Stimulated activated CD8-positive, alpha-beta memory T cell treated with anti-CD3 and anti-CD28 coated beads, Interleukin-7, amount 100 ng/mL, for 24 hours (primary cell): Measurements from ENCODE around the gene FUOM.
"Not testable (repeated sequence)": the region's sequence is repeated elsewhere in the genome, so short reads cannot be mapped to it uniquely, and the experiment has no call there.

ENCODE experiments used
- DNase-seq: peaks from one replicate; pipeline ENCODE4 v3.0.0-alpha.2; 2020; ENCODE audit warnings: low read depth

FUOM gene

DNA sequence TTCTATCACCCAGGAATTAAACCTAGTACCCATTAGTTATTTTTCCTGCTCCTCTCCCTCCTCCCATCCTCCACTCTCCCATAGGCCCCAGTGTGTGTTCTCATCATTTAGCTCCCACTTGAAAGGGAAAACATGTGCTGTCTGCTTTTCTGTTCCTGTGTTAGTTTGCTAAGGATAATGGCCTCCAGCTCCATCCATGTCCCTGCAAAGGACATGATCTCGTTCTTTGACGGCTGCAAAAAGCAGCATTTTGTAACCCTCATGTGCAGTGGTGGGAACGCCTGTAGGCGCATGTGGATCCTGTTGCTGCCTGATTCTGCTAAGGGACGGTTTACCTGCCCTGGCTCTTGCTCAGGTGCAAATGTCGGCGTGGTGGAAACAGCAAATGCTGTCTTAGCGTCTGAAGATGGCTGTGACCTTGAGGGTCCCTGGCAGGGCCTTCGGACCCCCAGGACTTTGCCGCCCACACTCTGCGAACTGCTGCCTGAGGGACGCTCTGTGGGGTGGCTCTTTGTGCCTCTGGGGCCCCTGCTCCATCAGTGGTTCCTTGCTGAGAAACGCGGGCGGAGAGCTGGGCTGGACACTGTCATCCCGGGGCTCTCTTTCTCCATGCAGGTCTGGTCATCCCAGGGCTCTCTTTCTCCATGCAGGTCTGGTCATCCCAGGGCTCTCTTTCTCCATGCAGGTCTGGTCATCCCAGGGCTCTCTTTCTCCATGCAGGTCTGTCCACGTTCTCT lies 30.6 kb upstream of the FUOM start:
- DNase-seq = no peak

DNA sequence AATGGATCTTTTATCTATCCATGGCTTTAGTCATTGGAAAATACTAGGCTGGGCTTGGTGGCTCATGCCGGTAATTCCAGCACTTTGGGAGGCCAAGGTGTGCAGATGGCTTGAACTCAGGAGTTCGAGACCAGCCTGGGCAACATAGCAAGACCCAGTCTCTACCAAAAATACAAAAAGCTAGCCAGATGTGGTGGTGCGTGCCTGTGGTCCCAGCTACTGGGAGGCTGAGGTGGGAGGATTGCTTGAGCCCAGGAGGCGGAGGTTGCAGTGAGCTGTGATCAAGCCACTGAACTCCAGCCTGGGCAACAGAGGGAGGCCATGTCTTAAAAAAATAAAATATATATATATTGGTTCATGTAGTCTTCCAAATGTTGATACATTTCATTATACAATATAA lies 29.1 kb upstream of the FUOM start:
- DNase-seq = not testable (repeated sequence)

DNA sequence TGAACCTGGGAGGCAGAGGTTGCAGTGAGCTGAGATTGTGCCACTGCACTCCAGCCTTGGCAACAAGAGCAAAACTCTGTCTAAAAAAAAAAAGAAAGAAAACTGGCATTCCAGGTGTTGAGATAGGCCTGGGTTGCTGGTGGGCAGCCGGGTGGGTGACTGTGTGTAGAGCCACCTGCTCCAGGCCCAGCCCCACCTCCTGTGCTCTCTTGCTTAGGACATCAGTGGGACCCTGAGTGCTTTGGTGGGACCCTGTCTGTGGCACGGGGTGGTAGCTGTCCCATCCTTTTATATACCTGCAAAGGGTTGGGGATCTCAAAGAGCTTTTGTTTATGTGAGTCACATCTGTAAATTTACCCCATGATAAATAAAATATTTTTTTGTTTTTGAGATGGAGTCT lies 27.4 kb upstream of the FUOM start:
- no peak for DNase-seq

DNA sequence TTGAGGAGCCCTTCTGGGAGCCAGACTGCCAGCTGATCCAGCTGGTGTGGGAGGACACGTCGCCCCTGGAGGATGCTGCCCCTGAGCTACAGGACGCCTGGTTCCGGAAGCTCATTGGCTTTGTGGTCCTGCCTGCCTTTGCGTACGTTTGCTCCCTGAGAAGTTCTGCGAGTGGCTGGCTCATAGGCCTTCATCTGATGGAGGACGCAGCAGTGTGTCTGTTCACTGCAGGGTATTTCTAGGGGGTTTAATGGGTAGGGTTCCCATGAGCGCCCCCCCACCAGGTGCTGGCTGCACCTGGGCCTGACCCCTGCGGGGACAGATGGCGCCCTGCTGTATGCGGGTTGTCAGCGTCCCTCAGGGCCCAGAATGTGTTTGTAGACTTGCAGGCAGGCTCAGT lies 26.3 kb upstream of the FUOM start:
- DNase-seq = no peak

DNA sequence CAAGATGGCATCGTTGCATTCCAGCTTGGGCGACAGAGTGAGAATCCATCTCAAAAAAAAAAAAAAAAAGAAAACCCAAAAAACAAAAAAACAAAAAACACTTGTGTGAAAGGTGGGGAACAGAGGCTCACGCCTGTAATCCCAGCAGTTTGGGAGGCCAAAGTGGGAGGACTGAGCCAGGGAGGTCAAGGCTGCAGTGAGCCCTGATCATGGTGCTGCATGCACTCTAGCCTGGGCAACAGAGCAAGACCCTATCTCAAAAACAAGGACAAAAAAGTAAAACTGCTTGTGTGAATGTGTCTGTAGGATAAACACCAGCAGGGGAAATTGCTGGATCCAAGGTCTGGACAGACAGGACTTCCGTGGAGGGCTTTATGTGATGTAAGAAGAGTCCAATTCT lies 25.7 kb upstream of the FUOM start:
- DNase-seq = no peak

DNA sequence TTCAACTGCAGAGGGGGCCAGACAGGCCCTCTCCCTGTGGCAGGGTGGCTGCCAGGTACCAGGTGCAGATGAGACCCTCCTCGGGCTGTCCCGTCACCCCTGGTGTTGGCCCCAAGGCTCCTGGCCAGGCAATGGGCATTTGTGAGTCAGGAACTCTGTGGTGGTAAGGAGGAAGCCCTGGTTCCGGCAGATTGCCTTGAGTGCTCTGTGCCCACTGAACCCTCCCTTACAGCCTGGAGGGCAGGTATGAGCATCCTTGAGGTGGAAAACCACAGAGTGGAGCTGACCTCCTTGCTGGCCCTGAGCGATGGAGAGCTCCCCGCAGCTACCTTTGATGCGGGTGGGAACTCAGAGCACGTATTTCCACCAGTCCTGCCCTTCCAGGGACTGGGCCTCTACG lies 23.2 kb upstream of the FUOM start:
- DNase-seq = no peak

DNA sequence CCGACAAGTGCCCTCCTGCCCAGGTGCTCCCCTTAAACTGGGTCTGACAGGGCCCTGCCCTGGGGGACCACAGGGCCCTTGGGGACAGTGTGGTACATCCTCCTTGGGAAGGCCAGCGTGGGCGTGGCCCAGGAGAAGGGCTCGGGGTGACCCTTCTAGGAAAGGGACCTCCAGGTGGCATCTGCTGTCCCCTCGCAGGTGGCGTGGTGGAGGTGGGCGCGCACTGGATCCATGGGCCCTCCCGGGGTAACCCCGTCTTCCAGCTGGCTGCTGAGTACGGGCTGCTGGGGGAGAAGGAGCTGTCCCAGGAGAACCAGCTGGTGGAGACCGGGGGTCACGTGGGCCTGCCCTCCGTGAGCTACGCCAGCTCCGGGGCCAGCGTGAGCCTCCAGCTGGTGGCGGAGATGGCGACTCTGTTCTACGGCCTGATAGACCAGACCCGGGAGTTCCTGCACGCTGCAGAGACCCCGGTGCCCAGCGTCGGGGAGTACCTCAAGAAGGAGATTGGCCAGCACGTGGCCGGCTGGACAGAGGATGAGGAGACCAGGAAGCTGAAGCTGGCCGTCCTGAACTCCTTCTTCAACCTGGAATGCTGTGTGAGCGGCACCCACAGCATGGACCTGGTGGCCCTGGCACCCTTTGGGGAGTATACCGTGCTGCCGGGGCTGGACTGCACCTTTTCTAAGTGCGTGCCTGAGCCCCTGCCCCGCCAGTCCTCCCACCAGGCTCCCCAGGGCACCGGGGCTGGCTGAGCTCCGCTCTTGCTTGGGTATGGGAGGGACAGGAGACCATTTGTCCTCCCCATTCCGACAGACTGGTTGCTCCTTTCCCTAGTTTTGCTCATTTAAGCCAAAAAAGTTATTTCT lies 22.2 kb upstream of the FUOM start:
- no peak for DNase-seq

DNA sequence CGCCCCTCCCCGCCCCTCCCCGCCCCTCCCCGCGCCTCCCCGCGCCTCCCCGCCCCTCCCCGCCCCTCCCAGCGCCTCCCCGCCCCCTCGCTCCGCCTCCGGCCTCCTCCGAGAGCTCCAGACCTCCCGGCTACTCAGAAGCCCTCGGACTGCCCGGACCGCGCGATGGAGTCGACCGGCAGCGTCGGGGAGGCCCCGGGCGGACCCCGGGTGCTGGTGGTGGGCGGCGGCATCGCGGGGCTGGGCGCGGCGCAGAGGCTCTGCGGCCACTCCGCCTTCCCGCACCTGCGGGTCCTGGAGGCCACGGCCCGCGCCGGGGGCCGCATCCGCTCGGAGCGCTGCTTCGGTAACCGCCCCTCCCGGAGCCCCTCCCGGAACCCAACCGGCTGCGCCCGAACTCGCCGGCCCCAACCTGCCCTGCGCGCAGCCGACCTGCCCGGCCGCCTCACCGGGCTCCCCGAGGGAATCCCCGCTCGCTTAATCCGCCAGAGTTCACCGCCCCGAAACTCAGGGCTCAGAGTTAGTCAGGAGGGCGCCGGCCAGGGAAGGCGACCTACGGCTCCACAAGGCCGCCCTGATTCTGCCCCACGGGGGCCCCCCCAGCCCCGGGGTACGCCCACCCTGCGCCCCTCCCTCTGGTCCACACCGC lies 21.5 kb upstream of the FUOM start, which contains the start of gene PAOX:
TSS of gene PAOX (plus strand) at position 111 of the 649 bp plus-strand sequence. CDS start at position 166, 55 bp downstream.
- DNase-seq = no peak

DNA sequence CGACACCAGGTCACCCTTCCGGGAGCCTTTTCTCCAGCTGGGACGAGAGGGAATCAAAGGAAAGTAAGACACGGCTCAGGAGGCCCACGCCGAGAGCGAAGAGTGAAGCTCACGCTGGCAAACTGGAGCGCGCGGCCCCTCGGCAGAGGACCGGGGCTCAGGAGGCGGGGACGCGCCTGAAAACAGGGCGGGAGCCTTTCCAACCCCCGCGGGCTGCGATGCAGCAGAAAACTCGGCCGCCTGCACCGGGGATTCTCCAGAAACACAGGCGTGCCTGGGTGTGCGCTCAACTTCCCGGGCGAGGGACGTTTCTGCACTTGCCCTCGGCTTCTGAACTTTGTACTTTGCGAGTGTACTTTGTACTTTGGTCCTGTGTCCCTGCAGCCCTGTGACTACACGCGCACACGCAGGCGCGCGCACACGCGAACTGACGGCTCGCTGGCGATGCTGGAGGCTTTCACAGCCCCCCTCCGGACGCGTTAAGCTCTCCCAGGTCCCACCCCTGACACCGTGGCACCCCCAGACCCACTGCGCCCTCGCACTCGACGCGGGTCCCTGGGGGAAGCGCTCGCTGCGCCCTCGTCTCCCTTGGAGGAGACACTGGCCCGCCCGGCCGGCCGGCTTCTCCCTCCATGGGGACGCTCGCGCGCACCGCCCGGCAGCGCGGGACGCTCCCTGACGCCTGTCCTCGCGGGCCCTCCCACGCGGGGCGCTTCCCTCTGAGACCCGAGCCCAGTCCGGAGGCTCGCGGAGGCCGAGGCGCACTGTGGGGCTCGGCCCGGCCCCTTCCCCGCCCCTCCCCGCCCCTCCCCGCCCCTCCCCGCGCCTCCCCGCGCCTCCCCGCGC lies 20.7 kb upstream of the FUOM start:
- no peak for DNase-seq

DNA sequence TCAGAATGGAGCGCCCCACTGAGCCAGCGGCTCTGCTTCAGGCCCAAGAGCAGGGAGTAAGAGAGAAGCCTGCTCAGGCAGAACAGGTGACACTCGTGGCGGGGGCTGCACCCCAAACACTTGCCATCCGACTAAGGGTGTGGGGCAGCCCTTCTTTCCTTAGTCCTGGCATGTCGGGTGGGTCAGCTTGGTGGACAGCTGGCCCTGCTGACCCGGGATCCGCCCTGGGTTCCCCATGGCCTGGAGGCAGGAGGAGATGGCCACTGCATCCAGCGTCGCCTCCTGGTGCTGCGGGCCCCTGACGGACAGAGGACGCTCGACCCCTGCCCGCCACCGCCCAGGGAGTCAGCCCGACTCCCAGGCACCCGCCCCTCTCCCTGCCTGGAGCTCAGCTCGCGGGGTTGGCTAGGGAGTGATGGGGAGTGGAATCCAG lies 20.0 kb upstream of the FUOM start:
- DNase-seq = no peak

DNA sequence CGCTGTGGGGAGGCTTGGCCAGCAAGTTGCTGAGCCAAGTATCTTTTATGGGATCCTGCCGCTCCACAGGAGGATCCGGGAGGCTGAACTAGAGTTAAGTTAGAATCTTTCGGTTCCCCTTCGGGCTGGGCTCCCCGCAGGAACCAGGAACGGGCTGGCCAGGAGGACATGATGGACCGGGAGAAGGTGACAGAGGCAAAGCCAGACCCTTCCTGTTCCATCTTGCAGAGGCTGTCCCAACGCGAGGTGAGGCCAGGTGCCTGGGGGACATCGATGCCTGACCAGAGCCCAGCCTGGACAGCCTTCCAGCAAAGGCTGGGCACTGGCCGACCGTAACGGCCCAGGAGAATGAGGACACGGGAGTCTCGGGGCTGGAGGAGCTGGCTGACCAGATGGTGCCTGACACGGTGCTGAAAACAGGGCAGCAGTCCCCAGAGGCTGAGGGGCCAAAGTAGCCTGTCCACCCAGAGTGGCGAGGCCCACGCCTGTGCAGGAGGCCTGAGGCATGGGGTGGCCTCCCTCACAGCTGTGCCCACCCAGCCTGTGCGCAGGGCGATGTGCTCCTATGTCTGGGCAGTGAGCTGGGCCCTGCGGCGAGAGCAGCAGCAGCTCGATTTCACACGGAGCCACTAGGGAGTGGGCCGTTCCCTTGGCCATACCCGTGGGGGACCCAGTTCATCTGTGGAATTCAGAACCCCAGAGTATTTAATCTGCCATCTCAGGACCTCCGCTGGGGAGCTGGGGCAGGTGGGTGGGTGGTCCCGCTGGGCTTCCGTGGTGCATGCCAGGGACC lies 19.4 kb upstream of the FUOM start:
- no peak for DNase-seq

DNA sequence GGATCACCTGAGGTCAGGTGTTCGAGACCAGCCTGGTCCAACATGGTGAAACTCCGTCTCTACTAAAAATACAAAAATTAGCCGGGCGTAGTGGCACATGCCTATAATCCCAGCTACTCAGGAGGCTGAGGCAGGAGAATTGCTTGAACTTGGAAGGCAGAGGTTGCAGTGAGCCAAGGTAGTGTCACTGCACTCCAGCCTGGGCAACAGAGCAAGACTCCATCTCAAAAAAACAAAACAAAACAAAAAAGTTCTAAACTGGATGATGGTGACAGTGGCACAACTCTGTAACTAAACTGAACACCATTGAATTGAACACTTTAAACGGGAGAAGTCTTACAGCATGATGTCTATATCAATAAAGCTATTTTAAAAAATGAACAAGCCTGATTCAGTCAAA lies 18.4 kb upstream of the FUOM start:
- not testable (repeated sequence) for DNase-seq

DNA sequence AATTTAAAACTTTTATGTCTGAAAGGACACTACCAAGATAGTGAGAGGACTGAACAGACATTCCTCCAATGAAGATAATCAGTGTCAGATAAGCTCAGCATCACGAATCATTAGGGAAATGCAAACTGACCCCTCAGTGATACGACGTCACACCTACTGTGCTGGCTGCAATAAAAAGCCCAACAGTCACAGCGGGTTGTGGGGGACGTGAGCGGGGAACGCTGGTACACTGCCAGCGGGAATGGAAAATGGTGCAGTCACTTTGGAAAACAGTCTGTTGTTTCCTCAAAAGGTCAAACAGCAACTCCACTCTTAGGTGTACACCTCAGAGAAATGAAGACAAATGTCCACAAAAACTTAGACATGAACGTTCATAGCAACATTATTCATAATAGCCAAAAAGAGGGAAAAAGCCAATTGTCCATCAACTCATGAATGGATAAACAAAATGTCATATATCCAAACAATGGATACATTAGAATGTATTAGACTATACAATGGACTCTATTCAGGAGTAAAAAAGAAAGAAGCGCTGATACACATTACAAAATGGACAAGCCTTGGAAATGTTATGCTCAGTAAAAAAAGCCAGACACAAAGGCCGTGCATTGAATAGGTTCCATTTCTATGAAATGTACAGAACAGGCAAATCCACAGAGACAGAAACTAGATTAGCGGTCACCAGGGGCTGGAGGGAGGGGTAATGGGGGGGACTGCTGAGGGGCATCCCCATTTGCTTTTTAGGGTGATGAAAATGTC lies 17.7 kb upstream of the FUOM start:
- DNase-seq = no peak

DNA sequence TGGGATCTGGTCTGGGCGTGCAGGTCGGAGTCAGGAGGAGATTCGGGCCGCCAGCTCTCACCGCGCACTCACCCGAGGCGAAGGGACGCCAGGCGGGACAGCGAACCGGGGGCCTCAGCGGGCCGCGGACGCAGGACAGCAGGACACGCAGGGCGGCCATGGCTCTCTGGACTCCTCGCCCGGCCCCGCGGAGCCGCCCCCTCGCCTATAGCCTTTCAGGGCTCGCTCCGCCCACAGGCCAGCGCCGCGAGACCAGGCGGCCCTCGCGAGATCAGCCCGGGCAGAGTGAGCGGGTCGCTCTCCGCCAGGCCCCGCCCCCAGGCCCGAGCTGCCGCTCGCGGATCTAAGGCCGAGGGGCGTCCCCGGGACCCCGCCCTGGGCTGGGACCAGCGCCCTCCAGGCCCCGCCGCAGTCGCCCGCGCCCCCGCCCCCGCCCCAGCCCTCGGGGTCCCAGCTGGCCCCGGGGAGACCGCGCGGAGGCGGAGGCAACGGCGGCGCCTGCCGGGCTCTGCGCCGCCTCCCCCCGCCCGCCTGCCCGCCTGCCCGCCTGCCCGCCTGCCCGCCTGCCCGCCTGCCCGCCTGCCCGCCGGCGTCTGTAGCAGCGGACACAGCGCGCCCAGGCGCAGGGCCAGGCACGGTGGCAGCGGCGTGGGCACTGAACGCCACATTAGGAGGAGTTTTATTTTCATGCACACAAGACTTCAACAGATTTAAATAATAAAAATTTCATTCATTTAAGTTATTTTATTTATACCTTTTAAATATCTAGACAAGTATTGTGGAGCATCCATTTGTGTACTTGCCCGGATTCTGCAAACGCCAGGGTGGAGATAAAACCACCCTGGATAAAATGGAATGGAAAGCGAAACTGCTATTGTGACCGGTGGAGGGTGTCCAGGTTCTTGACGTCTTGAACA lies 15.6 kb upstream of the FUOM start, which contains the start of gene ECHS1:
TSS of gene ECHS1 (minus strand) at position 181 of the 917 bp plus-strand sequence. CDS start at position 160, 21 bp downstream.
- DNase-seq = peak; percentile 83

DNA sequence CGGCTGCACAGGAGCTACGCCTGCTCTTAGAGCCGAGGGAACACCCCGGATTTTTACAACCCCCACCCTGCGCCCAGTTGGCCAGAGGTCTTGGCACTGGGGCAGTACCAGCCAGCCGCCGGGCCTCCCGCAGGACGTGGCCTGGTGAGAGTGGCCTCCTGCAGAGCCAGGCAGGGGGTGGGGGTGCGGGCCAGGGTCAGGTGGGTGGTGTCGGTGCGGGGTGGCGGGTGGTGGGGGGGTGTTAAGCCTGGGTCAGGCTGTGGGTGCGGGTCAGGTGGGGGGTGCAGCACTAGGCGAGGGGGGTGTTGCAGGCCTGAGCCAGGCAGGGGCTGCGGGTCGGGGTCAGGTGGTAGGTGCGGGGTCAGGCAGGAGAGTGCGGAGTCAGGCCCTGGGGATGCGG lies 14.7 kb upstream of the FUOM start:
- DNase-seq = no peak

DNA sequence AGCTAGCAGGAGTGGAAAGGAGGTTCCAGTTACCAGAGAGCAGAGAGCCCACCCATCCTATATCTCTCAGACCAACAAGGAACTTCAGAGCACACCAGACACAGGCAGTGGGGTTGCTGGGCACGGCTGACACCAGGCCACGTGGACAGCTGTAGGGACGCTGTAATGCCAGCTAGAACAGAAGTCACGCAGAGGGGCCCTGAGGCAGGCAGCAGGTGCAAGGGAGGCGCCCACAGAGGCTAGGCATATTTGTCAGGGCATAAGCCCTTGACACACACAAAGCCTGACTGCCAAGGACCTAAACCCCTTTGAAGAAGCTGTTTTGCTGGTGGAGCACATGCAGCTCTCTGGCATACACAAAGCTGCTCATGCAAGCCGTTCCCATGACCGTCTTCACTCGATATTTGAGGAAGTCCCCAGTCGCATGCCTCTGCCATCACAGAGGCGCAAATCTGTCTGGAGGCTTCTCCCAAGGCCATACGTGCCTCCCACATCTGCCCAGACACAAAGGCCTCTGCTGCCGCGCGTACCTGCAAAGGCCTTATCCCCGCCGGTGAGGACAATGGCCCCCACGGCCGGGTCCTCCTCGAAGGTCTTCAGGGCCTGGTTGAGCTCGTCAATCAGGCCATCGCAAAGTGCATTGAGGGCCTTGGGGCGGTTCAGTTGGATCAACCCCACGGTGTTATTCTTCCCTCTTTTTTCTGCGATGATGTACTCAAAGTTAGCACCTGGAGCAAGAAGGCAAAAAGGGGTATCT lies 12.4 kb upstream of the FUOM start:
- DNase-seq = no peak

DNA sequence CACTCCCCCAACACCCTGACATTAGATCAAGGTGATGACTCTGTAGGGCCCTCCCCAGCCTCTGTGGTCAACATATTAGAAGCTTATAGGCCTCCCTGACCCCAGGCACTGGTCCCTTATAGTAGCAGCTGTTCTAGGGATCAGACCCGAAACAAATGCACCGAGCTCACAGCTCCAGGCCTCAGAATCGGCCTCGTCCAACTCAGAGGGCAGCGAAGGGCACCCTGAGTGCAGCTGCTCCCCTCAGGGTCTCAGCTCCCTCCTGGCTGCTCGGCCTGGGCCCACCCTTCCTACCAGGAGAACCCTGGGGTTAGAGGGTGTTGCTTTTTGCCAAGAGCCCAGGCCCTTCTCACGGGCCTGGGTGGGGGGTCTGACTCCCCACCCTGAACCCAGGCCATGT lies 10.3 kb upstream of the FUOM start:
- no peak for DNase-seq

DNA sequence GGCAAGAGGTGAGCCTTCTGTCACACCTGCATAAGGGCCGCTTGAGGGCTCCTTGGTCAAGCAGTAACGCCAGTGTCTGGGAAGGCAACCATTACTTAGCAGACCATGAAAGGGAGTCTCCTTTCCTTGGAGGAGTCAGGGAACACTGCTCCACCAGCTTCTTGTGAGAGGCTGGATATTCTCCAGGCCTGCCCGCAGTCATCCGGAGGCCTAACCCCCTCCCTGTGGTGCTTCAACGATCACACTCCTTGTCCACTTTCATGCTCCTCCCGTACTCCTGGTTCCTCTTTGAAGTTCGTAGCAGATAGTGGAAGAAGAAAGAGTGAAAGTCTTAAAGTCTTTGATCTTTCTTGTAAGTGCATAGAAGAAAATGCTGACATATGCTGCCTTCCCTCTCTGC lies 9.6 kb upstream of the FUOM start:
- DNase-seq = not testable (repeated sequence)
